Left lung (tissue), 10 donors: ENCODE data around the gene KHDC4. TPM values are rescaled to one million over a fixed set of nuclear protein-coding genes. Genes with fewer than 3 reads are reported as not detected.
A peak's percentile ranks its signal among the peaks of the same experiment; 100 is the strongest.
"Not testable (repeated sequence)": the region's sequence is repeated elsewhere in the genome, so short reads cannot be mapped to it uniquely, and the experiment has no call there.

Experiments used
- ATAC-seq: fragments of 200-7000 bp; cut with Tn5 transposase; one replicate; pipeline ENCODE4 v1.9.1; 2020; ENCODE audit warnings: moderate library complexity
- DNase-seq, 4 donors: peaks; one replicate each; pipeline ENCODE4 v3.0.0-alpha.2; 2013 to 2020
- H3K27ac ChIP-seq, 2 donors: fragments of 200-600 bp; sonication (generic) in 1 of 2; one replicate each; pipeline versions ENCODE4 v1.5.0 to v1.8.0; 2020 to 2021
- H3K27me3 ChIP-seq, 2 donors: fragments of 200-600 bp; sonication (generic) in 1 of 2; one replicate each; pipeline versions ENCODE4 v1.5.0 to v1.8.0; 2020 to 2021
- H3K36me3 ChIP-seq, 2 donors: fragments of 200-600 bp; sonication (generic) in 1 of 2; one replicate each; pipeline versions ENCODE4 v1.5.0 to v1.8.0; 2020 to 2021
- H3K4me1 ChIP-seq, 2 donors: fragments of 200-600 bp; one replicate each; pipeline ENCODE4 v1.8.0; 2021
- H3K4me3 ChIP-seq, 2 donors: fragments of 200-600 bp; sonication (generic) in 1 of 2; one replicate each; pipeline versions ENCODE4 v1.5.0 to v1.8.0; 2020 to 2021; ENCODE audit warnings: mild to moderate bottlenecking in 1 of 2
- H3K9me3 ChIP-seq, 2 donors: fragments of 200-600 bp; sonication (generic) in 1 of 2; one replicate each; pipeline versions ENCODE4 v1.5.0 to v1.8.0; 2020 to 2021
- intact Hi-C, 2 donors: fragments of 100-400 bp; cut with DNase I; formaldehyde crosslinking; loops; one replicate each; pipeline versions ENCODE4 v1.11.2 to v1.14.2; 2022
- polyA plus RNA-seq, 6 donors: library from polyadenylated mRNA; unstranded; fragments of 120-200 nt; gene quantifications; one replicate each; pipeline ENCODE4 v1.2.1, GENCODE V29; 2013; ENCODE audit not compliant: insufficient read length in 6 of 6
- total RNA-seq, 2 donors: library from RNA; stranded (reverse); fragmentation: NEBNext Ultra II Directional; extraction: Animal tissue kit (Norgen Biotek cat#: 25700); gene quantifications; one replicate each; pipeline ENCODE4 v1.2.1, GENCODE V29; 2021
- TF ChIP-seq, protein P1 (sequence below), 2 donors: fragments of 200-600 bp; sonication (generic) in 1 of 2; IDR thresholded peaks; one replicate each; pipeline versions ENCODE4 v1.5.0 to v1.8.0; 2021; ENCODE audit warnings: antibody characterized with exemption in 2 of 2
- donor health status: DM: no; HTN: yes; CAD: no.
- donor health status: DM: no; HTN: no; CAD: no.

Gene KHDC4
- total and polyA plus RNA-seq, 8 donors: 38.2 to 86.8 (median 72.6) TPM

DNA sequence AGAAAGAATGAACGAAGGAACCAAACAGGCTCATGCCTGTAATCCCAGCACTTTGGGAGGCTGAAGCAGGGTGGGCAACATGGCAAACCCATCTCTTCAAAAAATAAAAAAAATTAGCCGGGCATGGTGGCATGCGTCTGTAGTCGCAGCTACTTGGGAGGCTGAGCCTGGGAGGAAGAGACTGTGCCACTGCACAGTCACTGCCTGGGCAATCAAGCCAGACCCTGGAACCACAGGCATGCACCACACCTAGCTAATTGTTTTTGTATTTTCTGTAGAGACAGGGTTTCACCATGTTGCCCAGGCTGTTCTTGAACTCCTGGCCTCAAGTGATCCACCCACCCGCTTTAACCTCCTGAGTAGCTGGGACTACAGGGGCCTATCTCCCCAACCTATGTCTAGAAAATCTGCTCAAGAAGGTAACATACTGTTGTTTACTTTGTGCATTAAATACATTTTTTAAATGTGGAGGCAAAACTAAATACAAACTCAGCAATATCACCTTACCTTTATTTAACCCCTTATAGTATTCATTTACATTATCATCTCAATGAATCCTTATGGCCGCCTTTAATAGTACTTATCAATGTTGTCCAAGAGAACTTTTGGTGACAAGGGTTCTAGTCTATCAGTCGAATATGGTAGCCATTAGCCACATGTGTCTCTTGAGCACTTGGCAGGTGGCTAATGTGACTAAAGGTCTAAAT lies 2.7 kb downstream of the KHDC4 start:
- Histone ChIP-seq H3K36me3 (peaks cover 0 to 70% of the 10 kb centered on the region in 2 donors), H3K4me1 (peaks cover 26 to 54% of the 10 kb centered on the region in 2 donors), H3K9me3 (no peaks in the 10 kb centered on the region), H3K27me3 (no peaks in the 10 kb centered on the region), H3K4me3 (peak overlapping the region in 1 of 2 donors; percentile 80), H3K27ac (no peak overlapping the region)
- intact Hi-C loops: no loop called here
- no peak for DNase-seq
- TF ChIP-seq, protein P1, sequence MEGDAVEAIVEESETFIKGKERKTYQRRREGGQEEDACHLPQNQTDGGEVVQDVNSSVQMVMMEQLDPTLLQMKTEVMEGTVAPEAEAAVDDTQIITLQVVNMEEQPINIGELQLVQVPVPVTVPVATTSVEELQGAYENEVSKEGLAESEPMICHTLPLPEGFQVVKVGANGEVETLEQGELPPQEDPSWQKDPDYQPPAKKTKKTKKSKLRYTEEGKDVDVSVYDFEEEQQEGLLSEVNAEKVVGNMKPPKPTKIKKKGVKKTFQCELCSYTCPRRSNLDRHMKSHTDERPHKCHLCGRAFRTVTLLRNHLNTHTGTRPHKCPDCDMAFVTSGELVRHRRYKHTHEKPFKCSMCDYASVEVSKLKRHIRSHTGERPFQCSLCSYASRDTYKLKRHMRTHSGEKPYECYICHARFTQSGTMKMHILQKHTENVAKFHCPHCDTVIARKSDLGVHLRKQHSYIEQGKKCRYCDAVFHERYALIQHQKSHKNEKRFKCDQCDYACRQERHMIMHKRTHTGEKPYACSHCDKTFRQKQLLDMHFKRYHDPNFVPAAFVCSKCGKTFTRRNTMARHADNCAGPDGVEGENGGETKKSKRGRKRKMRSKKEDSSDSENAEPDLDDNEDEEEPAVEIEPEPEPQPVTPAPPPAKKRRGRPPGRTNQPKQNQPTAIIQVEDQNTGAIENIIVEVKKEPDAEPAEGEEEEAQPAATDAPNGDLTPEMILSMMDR (IDR thresholded peaks at IDR 0.05): no peak
- ATAC-seq: no peak

DNA sequence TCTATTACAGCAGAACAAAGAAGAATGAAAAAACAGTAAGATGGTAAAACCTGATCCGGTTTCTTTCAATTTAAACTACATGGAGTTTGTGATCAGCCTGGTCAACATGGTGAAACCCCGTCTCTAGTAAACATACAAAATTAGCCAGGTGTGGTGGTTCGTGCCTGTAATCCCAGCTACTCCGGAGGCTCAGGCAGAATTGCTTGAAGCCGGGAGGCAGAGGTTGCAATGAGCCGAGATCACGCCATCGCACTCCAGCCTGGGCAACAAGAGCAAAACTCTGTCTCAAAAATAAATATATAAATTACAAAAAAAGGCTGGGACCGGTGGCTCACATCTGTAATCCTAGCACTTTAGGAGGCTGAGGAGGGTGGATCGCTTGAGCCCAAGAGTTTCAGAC lies 3.5 kb downstream of the KHDC4 start:
- H3K27me3 ChIP-seq, intact Hi-C loops, H3K9me3 ChIP-seq, DNase-seq, ATAC-seq, H3K27ac ChIP-seq: not testable (repeated sequence)
- Histone ChIP-seq H3K4me3 (peak overlapping the region in 1 of 2 donors; percentile 80), H3K4me1 (peaks cover 26 to 54% of the 10 kb centered on the region in 2 donors), H3K36me3 (peaks cover 0 to 78% of the 10 kb centered on the region in 2 donors)

DNA sequence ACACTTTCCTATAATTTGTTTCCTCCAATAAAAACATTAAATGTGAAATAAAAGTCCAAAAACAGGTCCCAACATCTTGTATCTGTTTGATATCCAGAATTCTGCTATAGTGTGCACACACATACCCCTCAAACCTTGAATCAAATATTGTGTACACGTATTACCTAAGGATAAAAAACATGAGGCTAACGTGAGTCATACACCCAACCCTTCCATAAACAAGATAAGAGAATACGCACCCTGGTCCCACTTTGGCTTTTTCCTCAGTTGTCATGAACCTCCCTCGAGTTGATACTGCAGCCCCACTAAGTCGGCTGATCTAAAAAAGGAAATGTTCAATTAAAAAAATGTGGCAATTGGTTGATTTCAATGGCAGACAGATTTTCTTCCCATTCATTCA lies 5.2 kb downstream of the KHDC4 start:
- Histone ChIP-seq H3K36me3 (peaks cover 0 to 95% of the 10 kb centered on the region in 2 donors), H3K4me3 (no peak overlapping the region), H3K27ac (no peak overlapping the region), H3K4me1 (peaks cover 26 to 47% of the 10 kb centered on the region in 2 donors), H3K9me3 (no peaks in the 10 kb centered on the region), H3K27me3 (no peaks in the 10 kb centered on the region)
- TF ChIP-seq, protein P1 (IDR thresholded peaks at IDR 0.05): no peak
- ATAC-seq (no peak), DNase-seq (no peak)
- intact Hi-C loops: no loop called here

DNA sequence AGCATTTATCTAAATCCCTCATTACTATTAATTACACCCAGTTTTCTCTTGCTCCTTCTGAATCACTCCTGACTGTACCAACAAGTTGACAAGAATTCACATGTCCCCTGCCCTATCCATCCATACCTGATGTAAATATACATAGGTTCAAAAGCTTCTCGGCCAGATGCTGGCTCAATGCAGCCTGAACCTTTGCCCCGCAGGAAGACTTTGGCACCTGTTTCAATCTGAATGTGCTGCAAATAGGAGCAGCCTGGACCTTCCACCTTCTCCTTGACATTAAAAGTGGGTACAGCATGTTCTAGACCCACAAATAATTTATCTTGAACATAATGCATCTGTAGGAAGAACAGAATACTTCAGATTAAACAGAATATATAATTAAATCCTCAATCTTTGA lies 8.7 kb downstream of the KHDC4 start:
- Histone ChIP-seq H3K27ac (no peak overlapping the region), H3K9me3 (no peaks in the 10 kb centered on the region), H3K4me1 (peaks cover 3 to 13% of the 10 kb centered on the region in 2 donors), H3K4me3 (no peak overlapping the region), H3K36me3 (peaks cover 9 to 99% of the 10 kb centered on the region in 2 donors), H3K27me3 (no peaks in the 10 kb centered on the region)
- ATAC-seq: no peak
- intact Hi-C loops: no loop called here
- no peak for DNase-seq
- TF ChIP-seq, protein P1 (IDR thresholded peaks at IDR 0.05): no peak

DNA sequence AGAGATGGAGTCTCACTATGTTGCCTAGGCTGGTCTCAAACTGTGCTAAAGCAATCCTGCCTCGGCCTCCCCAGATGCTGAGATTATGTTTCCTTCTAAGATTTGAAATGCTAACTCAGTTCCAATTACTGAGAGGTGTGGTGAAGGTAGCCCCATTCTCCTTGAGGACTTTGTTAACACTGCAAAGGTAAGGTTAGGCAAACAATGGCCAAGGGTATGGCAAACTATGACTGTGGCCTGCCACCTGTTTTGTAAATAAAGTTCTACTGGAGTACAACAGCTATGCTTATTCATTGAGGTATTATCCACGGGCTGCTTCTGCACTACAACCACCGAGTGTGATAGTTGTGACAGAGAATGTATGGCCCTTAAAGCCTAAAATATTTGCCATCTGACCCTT lies 13.5 kb downstream of the KHDC4 start:
- peak; percentile 25 for ATAC-seq
- TF ChIP-seq, protein P1 (IDR thresholded peaks at IDR 0.05): no peak
- intact Hi-C loops: no loop called here
- Histone ChIP-seq H3K9me3 (no peaks in the 10 kb centered on the region), H3K27ac (no peak overlapping the region), H3K27me3 (no peaks in the 10 kb centered on the region), H3K36me3 (peaks cover 9 to 100% of the 10 kb centered on the region in 2 donors), H3K4me1 (no peaks in the 10 kb centered on the region), H3K4me3 (no peak overlapping the region)
- DNase-seq: no peak

DNA sequence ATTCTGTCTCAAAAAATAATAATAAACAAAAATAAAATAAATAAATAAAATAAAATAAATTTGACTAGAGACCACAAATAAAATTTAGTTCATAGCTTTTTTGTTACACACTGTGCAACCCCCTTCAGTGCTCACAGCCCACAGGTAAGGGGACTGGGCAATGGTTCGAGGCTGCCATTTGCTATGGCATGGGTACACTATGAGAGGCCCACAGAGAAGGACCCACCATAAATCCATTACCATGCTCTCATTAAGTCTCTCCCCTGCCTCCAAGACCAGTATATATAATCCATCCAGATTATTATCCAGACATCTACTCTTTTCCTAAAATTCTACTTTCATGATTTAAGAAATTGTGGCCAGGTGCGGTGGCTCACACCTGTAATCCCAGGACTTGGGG lies 14.4 kb downstream of the KHDC4 start:
- TF ChIP-seq, protein P1 (IDR thresholded peaks at IDR 0.05): no peak
- intact Hi-C loops: no loop called here
- Histone ChIP-seq H3K36me3 (peaks cover 9 to 100% of the 10 kb centered on the region in 2 donors), H3K4me1 (no peaks in the 10 kb centered on the region), H3K9me3 (no peaks in the 10 kb centered on the region), H3K27ac (no peak overlapping the region), H3K27me3 (no peaks in the 10 kb centered on the region), H3K4me3 (no peak overlapping the region)
- no peak for DNase-seq
- no peak for ATAC-seq
